GM18951 (cell line): ENCODE data around the gene ANO10.

Source experiments
- POLR2A ChIP-seq: IDR thresholded peaks from 4 replicates; pipeline ENCODE4 v1.6.1; 2011; ENCODE audit warnings: mild to moderate bottlenecking; ENCODE audit not compliant: insufficient read length, insufficient read depth; ENCODE audit errors: extremely low read depth
- in situ Hi-C: fragments of 300-500 bp; cut with MboI; formaldehyde crosslinking; loops from one replicate; pipeline ENCODE4 v1.12.0; 2022; ENCODE audit warnings: low sequenced_read_pairs, mixed read lengths, inconsistent platforms; ENCODE audit not compliant: unreplicated experiment

ANO10 gene

GRCh38 chr3:43389388-43390254 lies 232.2 kb downstream of the ANO10 start:
- TF ChIP-seq POLR2A = no peak
- in situ Hi-C loops = loop anchor here (25.0 kb wide), 1 partner anchor 427 kb away; no protein-coding TSS in a partner anchor

- in situ Hi-C loops = loop anchor here (25.0 kb wide), 1 partner anchor 427 kb away; no protein-coding TSS in a partner anchor
- TF ChIP-seq POLR2A = no peak
Measured at GRCh38 chr3:43388915-43389314, 232.9 kb downstream of the ANO10 start.

- in situ Hi-C loops = loop anchor here (25.0 kb wide), 1 partner anchor 426 kb away; no protein-coding TSS in a partner anchor
- no peak for TF ChIP-seq POLR2A
Measured at GRCh38 chr3:43388175-43388574, 233.6 kb downstream of the ANO10 start.

- in situ Hi-C loops = loop anchor here (10.0 to 25.0 kb wide), 2 partner anchors 215 to 417 kb away; no protein-coding TSS in a partner anchor
- no peak for TF ChIP-seq POLR2A
Measured at GRCh38 chr3:43379343-43379742, 242.5 kb downstream of the ANO10 start.

GRCh38 chr3:43378066-43378935 lies 243.5 kb downstream of the ANO10 start:
- in situ Hi-C loops = loop anchor here (10.0 to 25.0 kb wide), 2 partner anchors 214 to 416 kb away; no protein-coding TSS in a partner anchor
- no peak for TF ChIP-seq POLR2A

- no peak for TF ChIP-seq POLR2A
- in situ Hi-C loops = loop anchor here (10.0 kb wide), 1 partner anchor 209 kb away; no protein-coding TSS in a partner anchor
Measured at GRCh38 chr3:43373560-43373928, 248.3 kb downstream of the ANO10 start.

- in situ Hi-C loops = loop anchor here (10.0 kb wide), 1 partner anchor 208 kb away; no protein-coding TSS in a partner anchor
- TF ChIP-seq POLR2A = no peak
Measured at GRCh38 chr3:43372809-43373559, 248.8 kb downstream of the ANO10 start.

- in situ Hi-C loops = loop anchor here (10.0 kb wide), 1 partner anchor 207 kb away; no protein-coding TSS in a partner anchor
- TF ChIP-seq POLR2A = no peak
Measured at GRCh38 chr3:43372007-43372740, 249.6 kb downstream of the ANO10 start.

GRCh38 chr3:43371494-43371893 lies 250.3 kb downstream of the ANO10 start:
- TF ChIP-seq POLR2A = no peak

GRCh38 chr3:43370293-43370980 lies 251.4 kb downstream of the ANO10 start:
- in situ Hi-C loops = loop anchor here (10.0 kb wide), 1 partner anchor 206 kb away; no protein-coding TSS in a partner anchor
- TF ChIP-seq POLR2A = no peak

More at GRCh38 chr3:43371494-43371893, 250.3 kb downstream of the ANO10 start:
- in situ Hi-C loops = loop anchor here (10.0 kb wide), 1 partner anchor 207 kb away; no protein-coding TSS in a partner anchor
